ENCODE measurements around the gene NCOA3. TPM values are rescaled to one million over a fixed set of nuclear protein-coding genes. Genes with fewer than 3 reads are reported as not detected.
"Not testable (repeated sequence)": the region's sequence is repeated elsewhere in the genome, so short reads cannot be mapped to it uniquely, and the experiment has no call there.

NCOA3 gene
- total and polyA plus RNA-seq, 7 donors, result 11.9 to 56.9 (median 18.1) TPM

DNA sequence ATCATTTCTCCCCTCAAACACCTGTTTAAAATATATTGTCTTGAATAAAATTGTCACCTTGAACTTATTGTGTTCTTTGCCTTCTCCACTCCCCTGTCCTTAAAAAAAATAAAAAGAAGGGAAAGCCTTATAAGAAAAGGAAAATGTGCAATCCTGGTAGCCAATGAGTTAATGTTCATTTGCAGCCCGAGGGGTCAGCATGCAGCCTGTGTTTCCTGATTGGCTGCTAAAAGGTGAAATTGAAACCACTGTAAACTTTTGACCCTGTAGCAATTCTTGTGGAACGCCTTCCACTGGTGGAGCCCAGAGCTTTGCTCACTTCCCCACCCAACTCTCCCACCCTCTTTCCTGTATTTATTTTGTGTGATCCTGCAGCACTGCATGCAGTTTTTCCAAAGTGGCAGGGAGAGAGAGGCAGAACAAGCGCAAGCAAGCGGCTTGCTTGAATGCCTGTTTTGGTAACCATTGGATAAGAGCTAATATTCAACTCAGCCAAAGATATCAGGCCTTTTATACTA, 74.9 kb downstream of the NCOA3 start:
- intact Hi-C loops (cut with DNase I), result no loop called here
- DNase-seq (peak in 1 of 2 donors; percentile 70), ATAC-seq (peak; percentile 84 to 89 (median 87))
- Histone ChIP-seq H3K36me3 (ENCODE audit: insufficient read depth in 1 of 2, low read depth in 1 of 2) (no peaks in the 10 kb centered on the region), H3K4me1 (peaks cover 53% of the 10 kb centered on the region), H3K9me3 (peaks cover 2% of the 10 kb centered on the region), H3K27ac (peak overlapping the region; percentile 54), H3K4me3 (peak overlapping the region; percentile 45), H3K27me3 (ENCODE audit: insufficient read depth in 3 of 3, low read length in 2 of 3) (no peaks in the 10 kb centered on the region)
- WGBS, 3 donors, result 0 to 2% (median 1%) methylated on average over 4 of the region's 4 CpGs
- TF ChIP-seq CTCF (IDR thresholded peaks at IDR 0.05), result no peak

DNA sequence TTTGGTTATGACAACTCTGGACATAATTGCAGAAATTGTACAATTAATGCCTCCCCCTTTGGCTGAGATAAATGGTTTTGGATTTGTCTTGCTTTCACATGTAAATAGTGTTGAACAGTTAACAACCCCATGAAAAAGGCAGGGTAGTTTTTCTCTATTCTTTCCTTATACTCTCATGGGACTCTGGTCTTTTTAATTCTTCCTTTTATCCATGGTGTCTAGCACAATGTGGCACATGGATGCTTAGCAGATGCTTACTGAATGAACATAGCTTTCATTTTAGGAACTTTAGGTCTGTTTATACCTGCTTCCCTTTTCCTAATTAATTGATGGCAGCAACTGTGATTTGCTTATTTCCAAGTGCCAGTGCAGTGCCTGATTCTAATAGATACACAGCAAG, 75.6 kb downstream of the NCOA3 start:
- ATAC-seq, result no peak
- H3K27me3 ChIP-seq (ENCODE audit: insufficient read depth in 3 of 3, low read length in 2 of 3), result no peaks in the 10 kb centered on the region
- H3K9me3 ChIP-seq, result no peaks in the 10 kb centered on the region
- H3K27ac ChIP-seq, result peak overlapping the region; percentile 54
- H3K36me3 ChIP-seq (ENCODE audit: insufficient read depth in 1 of 2, low read depth in 1 of 2), result no peaks in the 10 kb centered on the region
- H3K4me1 ChIP-seq, result peaks cover 53% of the 10 kb centered on the region
- no peak for TF ChIP-seq CTCF (IDR thresholded peaks at IDR 0.05)
- H3K4me3 ChIP-seq, result peak overlapping the region; percentile 45
- intact Hi-C loops (cut with DNase I), result no loop called here
- DNase-seq, result no peak

- no peak for ATAC-seq
Observed at GRCh38 chr20:47578543-47578942, 76.9 kb downstream of the NCOA3 start.

GRCh38 chr20:47580686-47581085, 79.0 kb downstream of the NCOA3 start:
- H3K27me3 ChIP-seq (ENCODE audit: insufficient read depth in 3 of 3, low read length in 2 of 3); DNase-seq; ATAC-seq; H3K9me3 ChIP-seq; H3K36me3 ChIP-seq (ENCODE audit: insufficient read depth in 1 of 2, low read depth in 1 of 2); H3K27ac ChIP-seq; H3K4me3 ChIP-seq; intact Hi-C loops (cut with DNase I): not testable (repeated sequence)
- H3K4me1 ChIP-seq, result peaks cover 45% of the 10 kb centered on the region
- 78 to 82% (median 80%) methylated on average over 7 of the region's 7 CpGs for WGBS, 3 donors

More at GRCh38 chr20:47578543-47578942, 76.9 kb downstream of the NCOA3 start:
- no peak for DNase-seq
- TF ChIP-seq CTCF (IDR thresholded peaks at IDR 0.05), result no peak
- H3K9me3 ChIP-seq, result no peaks in the 10 kb centered on the region
- no peaks in the 10 kb centered on the region for H3K27me3 ChIP-seq (ENCODE audit: insufficient read depth in 3 of 3, low read length in 2 of 3)
- WGBS, 3 donors, result 62 to 77% (median 65%) methylated on average over 1 of the region's 1 CpG
- intact Hi-C loops (cut with DNase I), result no loop called here
- no peaks in the 10 kb centered on the region for H3K36me3 ChIP-seq (ENCODE audit: insufficient read depth in 1 of 2, low read depth in 1 of 2)
- no peak overlapping the region for H3K4me3 ChIP-seq
- H3K4me1 ChIP-seq, result peaks cover 53% of the 10 kb centered on the region
- no peak overlapping the region for H3K27ac ChIP-seq

GRCh38 chr20:47581090-47581489, 79.4 kb downstream of the NCOA3 start:
- no peak for DNase-seq
- Histone ChIP-seq H3K4me3 (no peak overlapping the region), H3K36me3 (ENCODE audit: insufficient read depth in 1 of 2, low read depth in 1 of 2) (no peaks in the 10 kb centered on the region), H3K9me3 (no peaks in the 10 kb centered on the region), H3K27ac (no peak overlapping the region), H3K4me1 (peaks cover 41% of the 10 kb centered on the region), H3K27me3 (ENCODE audit: insufficient read depth in 3 of 3, low read length in 2 of 3) (no peaks in the 10 kb centered on the region)
- intact Hi-C loops (cut with DNase I), result no loop called here
- no peak for TF ChIP-seq CTCF (IDR thresholded peaks at IDR 0.05)
- WGBS, 3 donors, result 87 to 90% (median 88%) methylated on average over 2 of the region's 2 CpGs
- ATAC-seq, result no peak

Measured in psoas muscle (tissue), 8 donors.